KMS-11 (cell line): ENCODE measurements around the gene PROCA1.

Source experiments
- H2AFZ ChIP-seq: fragments of 200-600 bp; sonication (generic); 2 replicates; pipeline ENCODE4 v1.6.1; 2016; ENCODE audit warnings: antibody characterized with exemption, mixed run types, low read depth
- H3K27ac ChIP-seq: fragments of 200-600 bp; sonication (generic); 2 replicates; pipeline ENCODE4 v1.6.1; 2016; ENCODE audit warnings: mild to moderate bottlenecking, mixed run types
- H3K27me3 ChIP-seq: fragments of 200-600 bp; sonication (generic); 2 replicates; pipeline ENCODE4 v1.6.1; 2017; ENCODE audit warnings: mild to moderate bottlenecking, low read depth, mixed run types, moderate library complexity; ENCODE audit not compliant: insufficient read depth
- H3K36me3 ChIP-seq: fragments of 200-600 bp; sonication (generic); 2 replicates; pipeline ENCODE4 v1.6.1; 2017; ENCODE audit warnings: mild to moderate bottlenecking, mixed run types; ENCODE audit not compliant: insufficient read depth
- H3K4me1 ChIP-seq: fragments of 200-600 bp; sonication (generic); 2 replicates; pipeline ENCODE4 v1.6.1; 2016; ENCODE audit warnings: mild to moderate bottlenecking, low read depth, mixed run types; ENCODE audit not compliant: poor library complexity, severe bottlenecking
- H3K4me2 ChIP-seq: fragments of 200-600 bp; sonication (generic); 2 replicates; pipeline ENCODE4 v1.7.0; 2016; ENCODE audit warnings: mild to moderate bottlenecking, mixed run types
- H3K4me3 ChIP-seq: fragments of 200-600 bp; sonication (generic); IDR thresholded peaks from 2 replicates; pipeline ENCODE4 v1.6.1; 2017; ENCODE audit warnings: low read depth, low read length, mixed read lengths; ENCODE audit not compliant: insufficient read depth
- H3K79me2 ChIP-seq: fragments of 200-600 bp; sonication (generic); 2 replicates; pipeline ENCODE4 v1.6.1; 2016; ENCODE audit warnings: low read depth, mixed run types; ENCODE audit not compliant: insufficient read depth
- H3K9ac ChIP-seq: fragments of 200-600 bp; sonication (generic); 2 replicates; pipeline ENCODE4 v1.6.1; 2016; ENCODE audit warnings: mild to moderate bottlenecking, mixed run types
- H4K20me1 ChIP-seq: fragments of 200-600 bp; sonication (generic); 2 replicates; pipeline ENCODE4 v1.6.1; 2016; ENCODE audit warnings: mild to moderate bottlenecking, mixed run types; ENCODE audit not compliant: insufficient read depth
- TF ChIP-seq, protein P1 (sequence below): fragments of 200-600 bp; sonication (generic); conservative IDR thresholded peaks from 2 replicates; pipeline ENCODE4 v1.6.1; 2017; ENCODE audit warnings: low read depth, mild to moderate bottlenecking, antibody characterized with exemption, low read length, moderate library complexity, mixed read lengths

The PROCA1 gene

GRCh38 chr17:28718333-28719020 lies 6.8 kb upstream of the PROCA1 start:
- Histone ChIP-seq H3K36me3 (peaks cover 18% of the 10 kb centered on the region; the same call in 1 of the 2 replicates), H3K4me3 (no peak overlapping the region), H3K27ac (no peak overlapping the region), H3K27me3 (peaks cover 24% of the 10 kb centered on the region), H3K79me2 (peaks cover 36% of the 10 kb centered on the region), H3K4me2 (peak overlapping the region; percentile 86; the same call in 1 of the 2 replicates), H3K4me1 (peaks cover 30% of the 10 kb centered on the region), H4K20me1 (0 out of 2 replicates have a peak, but pooled peaks cover 5% of the 10 kb centered on the region), H3K9ac (no peak overlapping the region), H2AFZ (no peak overlapping the region)
- TF ChIP-seq, protein P1, sequence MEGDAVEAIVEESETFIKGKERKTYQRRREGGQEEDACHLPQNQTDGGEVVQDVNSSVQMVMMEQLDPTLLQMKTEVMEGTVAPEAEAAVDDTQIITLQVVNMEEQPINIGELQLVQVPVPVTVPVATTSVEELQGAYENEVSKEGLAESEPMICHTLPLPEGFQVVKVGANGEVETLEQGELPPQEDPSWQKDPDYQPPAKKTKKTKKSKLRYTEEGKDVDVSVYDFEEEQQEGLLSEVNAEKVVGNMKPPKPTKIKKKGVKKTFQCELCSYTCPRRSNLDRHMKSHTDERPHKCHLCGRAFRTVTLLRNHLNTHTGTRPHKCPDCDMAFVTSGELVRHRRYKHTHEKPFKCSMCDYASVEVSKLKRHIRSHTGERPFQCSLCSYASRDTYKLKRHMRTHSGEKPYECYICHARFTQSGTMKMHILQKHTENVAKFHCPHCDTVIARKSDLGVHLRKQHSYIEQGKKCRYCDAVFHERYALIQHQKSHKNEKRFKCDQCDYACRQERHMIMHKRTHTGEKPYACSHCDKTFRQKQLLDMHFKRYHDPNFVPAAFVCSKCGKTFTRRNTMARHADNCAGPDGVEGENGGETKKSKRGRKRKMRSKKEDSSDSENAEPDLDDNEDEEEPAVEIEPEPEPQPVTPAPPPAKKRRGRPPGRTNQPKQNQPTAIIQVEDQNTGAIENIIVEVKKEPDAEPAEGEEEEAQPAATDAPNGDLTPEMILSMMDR, result no peak

DNA sequence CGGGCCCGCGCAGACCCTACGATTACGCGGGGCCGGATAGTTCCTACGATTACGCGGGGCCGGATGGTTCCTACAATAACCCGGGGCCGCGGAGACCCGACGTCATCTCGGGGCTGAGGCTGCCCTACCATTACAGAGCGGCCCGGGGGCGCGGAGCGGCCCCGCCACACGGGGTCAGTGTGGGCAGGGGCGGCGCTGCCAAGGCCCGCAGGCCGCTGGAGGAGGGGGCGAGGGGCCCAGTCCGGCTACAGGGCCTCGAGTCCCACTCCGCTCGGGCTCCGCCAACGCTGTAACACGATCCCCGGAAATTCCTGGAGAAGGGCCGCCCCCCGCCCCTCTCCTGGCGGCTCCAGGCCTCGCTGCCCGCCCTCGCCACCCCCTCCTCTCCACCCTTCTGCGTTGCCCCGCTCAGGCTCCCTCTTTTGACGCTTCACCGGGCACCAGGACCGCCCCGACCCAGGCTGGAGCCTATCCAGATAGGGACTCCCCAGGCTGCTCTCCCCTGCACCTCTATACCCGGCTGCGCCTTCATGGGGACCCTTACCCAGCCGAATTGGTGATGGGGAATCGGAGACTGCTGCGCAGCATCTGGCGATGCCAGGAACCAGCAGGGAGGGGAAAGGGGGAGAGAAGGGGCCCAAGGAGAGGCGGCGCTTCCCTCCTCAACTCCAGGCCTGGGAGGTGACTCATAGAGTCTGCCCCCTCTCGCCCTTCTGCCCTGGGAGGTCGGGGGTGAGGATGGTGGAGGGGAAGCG lies 6.1 kb upstream of the PROCA1 start, which contains the start of gene RAB34:
Gene RAB34 (minus strand): TSS at position 291 of the 755 bp plus-strand sequence. CDS start 602 bp downstream, outside the sequence.
- H3K4me1 ChIP-seq, result peaks cover 24% of the 10 kb centered on the region
- no peak within 1 kb of the TSS for H3K4me3 ChIP-seq
- H2AFZ ChIP-seq, result no peak within 1 kb of the TSS
- no peak within 1 kb of the TSS for H3K9ac ChIP-seq
- H3K36me3 ChIP-seq, result peaks cover 18% of the 10 kb centered on the region; the same call in 1 of the 2 replicates
- TF ChIP-seq, protein P1, result no peak
- 0 out of 2 replicates have a peak, but pooled peaks cover 5% of the 10 kb centered on the region for H4K20me1 ChIP-seq
- H3K79me2 ChIP-seq, result peaks cover 29% of the 10 kb centered on the region
- no peak within 1 kb of the TSS for H3K27ac ChIP-seq
- H3K4me2 ChIP-seq, result peak within 1 kb of the TSS; percentile 86; the same call in 1 of the 2 replicates
- peaks cover 24% of the 10 kb centered on the region for H3K27me3 ChIP-seq

DNA sequence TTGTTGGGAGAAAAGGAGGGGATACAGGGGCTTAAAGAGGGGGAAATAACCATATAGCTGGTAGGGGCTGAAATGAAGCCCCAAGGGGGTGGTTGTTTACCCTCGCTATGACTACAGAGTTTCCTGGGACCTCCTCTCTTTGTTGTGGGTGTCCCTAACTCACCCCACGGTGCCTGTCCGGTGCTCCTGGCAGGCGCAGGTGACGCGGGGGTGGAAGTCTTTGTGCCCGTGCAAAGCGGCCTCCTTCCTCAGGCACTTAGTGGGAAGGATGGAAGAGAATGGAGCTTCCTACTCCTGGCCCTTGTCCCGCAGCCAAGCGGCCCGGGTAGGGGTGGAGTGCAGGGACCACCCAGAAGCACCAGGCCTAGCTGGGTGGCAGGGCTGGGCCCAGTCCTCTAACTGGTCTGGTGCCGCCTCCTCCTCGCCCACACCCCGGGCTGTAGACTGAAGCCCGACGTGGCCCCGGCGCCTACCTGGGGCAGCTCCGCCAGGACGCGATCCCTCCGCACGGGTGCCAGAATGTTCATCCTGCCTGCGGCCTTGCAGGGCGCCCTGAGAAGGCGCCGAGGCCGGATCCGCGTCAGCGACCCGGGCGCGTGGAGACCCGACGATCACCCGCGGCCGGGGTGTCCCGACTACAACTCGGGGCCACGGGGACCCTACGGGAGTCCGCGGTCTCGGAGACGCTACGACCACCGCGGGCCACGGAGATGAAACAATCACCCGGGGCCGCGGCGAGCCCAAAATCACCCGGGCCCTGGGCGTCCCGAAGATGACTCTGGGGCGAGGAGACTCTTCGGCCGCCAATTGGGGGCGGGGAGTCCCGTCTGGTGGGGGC lies 5.3 kb upstream of the PROCA1 start:
- Histone ChIP-seq H3K79me2 (peaks cover 21% of the 10 kb centered on the region), H2AFZ (no peak overlapping the region), H3K27me3 (peaks cover 24% of the 10 kb centered on the region), H3K4me1 (peaks cover 16% of the 10 kb centered on the region), H3K36me3 (peaks cover 11% of the 10 kb centered on the region; the same call in 1 of the 2 replicates), H3K9ac (no peak overlapping the region), H3K4me2 (no peak overlapping the region), H4K20me1 (0 out of 2 replicates have a peak, but pooled peaks cover 5% of the 10 kb centered on the region), H3K27ac (no peak overlapping the region), H3K4me3 (no peak overlapping the region)
- TF ChIP-seq, protein P1, result no peak

- Histone ChIP-seq H3K27me3 (peaks cover 24% of the 10 kb centered on the region), H3K9ac (no peak overlapping the region), H3K4me1 (peaks cover 7% of the 10 kb centered on the region), H3K4me3 (no peak overlapping the region), H3K27ac (no peak overlapping the region), H3K79me2 (peaks cover 4% of the 10 kb centered on the region), H2AFZ (no peak overlapping the region), H3K36me3 (no peaks in the 10 kb centered on the region), H3K4me2 (no peak overlapping the region), H4K20me1 (no peaks in the 10 kb centered on the region)
- TF ChIP-seq, protein P1, result no peak
Measured at GRCh38 chr17:28715217-28715616, 3.5 kb upstream of the PROCA1 start.
